ENCODE measurements around the gene VEGFC. TPM values are rescaled to one million over a fixed set of nuclear protein-coding genes. Genes with fewer than 3 reads are reported as not detected.
A peak's percentile ranks its signal among the peaks of the same experiment; 100 is the strongest.

Gene VEGFC
- total RNA-seq, 4 donors from 2014 or later, result 3.8 to 31.5 (median 14.6) TPM

DNA sequence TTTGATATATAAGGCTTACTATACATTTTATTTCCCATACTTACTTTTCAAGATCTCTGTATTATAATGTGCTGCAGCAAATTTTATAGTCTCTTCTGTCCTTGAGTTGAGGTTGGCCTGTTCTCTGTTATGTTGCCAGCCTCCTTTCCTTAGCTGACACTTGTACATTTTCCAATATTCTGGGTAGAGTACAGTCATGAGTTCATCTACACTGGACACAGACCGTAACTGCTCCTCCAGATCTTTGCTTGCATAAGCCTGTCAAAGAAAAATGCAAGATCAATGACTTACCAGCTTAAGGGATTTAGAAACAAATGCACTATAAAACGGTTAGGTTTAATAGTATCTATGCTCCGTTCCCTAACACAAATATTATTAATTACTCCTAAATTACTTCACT is 63.2 kb downstream of the VEGFC start:
- Histone ChIP-seq H3K9me3 (no peaks in the 10 kb centered on the region), H3K4me3 (no peak overlapping the region), H3K36me3 (peaks cover 0 to 4% of the 10 kb centered on the region in 2 donors), H3K27ac (no peak overlapping the region), H3K27me3 (no peaks in the 10 kb centered on the region), H3K4me1 (no peaks in the 10 kb centered on the region)
- TF ChIP-seq, protein P1, sequence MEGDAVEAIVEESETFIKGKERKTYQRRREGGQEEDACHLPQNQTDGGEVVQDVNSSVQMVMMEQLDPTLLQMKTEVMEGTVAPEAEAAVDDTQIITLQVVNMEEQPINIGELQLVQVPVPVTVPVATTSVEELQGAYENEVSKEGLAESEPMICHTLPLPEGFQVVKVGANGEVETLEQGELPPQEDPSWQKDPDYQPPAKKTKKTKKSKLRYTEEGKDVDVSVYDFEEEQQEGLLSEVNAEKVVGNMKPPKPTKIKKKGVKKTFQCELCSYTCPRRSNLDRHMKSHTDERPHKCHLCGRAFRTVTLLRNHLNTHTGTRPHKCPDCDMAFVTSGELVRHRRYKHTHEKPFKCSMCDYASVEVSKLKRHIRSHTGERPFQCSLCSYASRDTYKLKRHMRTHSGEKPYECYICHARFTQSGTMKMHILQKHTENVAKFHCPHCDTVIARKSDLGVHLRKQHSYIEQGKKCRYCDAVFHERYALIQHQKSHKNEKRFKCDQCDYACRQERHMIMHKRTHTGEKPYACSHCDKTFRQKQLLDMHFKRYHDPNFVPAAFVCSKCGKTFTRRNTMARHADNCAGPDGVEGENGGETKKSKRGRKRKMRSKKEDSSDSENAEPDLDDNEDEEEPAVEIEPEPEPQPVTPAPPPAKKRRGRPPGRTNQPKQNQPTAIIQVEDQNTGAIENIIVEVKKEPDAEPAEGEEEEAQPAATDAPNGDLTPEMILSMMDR (IDR thresholded peaks at IDR 0.05), result no peak
- TF ChIP-seq POLR2A (IDR thresholded peaks at IDR 0.05), result no peak
- intact Hi-C loops (cut with DNase I; ENCODE audit: low total_unique reads), result no loop called here
- no peak for DNase-seq

DNA sequence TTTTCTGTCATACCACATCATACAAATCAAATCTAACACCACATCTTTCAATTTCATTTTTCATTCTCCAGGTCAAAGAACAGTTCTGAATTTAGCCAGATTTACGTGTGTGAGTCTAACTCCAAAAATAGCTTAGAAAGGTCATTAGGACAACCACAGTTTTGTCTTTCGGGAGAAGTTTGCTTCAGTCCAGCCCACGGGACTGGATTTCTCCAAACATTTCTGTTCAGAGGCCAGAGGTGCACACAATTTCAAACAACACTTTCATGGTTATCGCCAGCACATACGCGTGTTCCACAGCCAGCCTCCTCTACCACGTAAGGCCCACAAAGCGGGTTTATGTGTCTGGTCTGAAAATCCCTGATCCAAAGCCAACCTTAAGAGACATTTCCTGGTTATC is 65.9 kb downstream of the VEGFC start:
- Histone ChIP-seq H3K4me3 (no peak overlapping the region), H3K9me3 (no peaks in the 10 kb centered on the region), H3K27me3 (no peaks in the 10 kb centered on the region), H3K27ac (peak overlapping the region; percentile 30 to 39), H3K36me3 (peaks cover 0 to 4% of the 10 kb centered on the region in 2 donors), H3K4me1 (no peaks in the 10 kb centered on the region)
- no peak for TF ChIP-seq POLR2A (IDR thresholded peaks at IDR 0.05)
- TF ChIP-seq, protein P1 (IDR thresholded peaks at IDR 0.05), result no peak
- intact Hi-C loops (cut with DNase I; ENCODE audit: low total_unique reads), result no loop called here
- DNase-seq, result no peak

DNA sequence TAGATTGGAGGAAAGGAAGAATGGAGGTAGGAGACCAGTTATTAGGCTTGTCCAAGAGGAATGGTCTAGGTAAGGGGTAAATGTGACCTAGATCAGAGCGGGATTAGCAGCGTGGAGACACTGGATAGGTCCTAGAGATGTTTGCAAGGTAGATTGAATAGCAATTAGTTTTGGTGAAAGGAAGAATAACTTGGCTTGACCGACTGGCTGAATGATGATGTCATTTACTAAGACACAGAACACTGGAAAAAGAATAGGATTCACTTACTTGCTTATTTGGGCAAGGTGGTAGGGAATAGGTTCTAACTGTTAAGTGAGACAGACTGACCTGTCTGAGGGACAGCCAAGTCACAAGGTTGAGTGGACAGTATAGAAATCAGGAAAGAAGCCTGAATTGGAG is 71.3 kb downstream of the VEGFC start:
- Histone ChIP-seq H3K4me1 (no peaks in the 10 kb centered on the region), H3K27ac (no peak overlapping the region), H3K27me3 (no peaks in the 10 kb centered on the region), H3K36me3 (peaks cover 0 to 4% of the 10 kb centered on the region in 2 donors), H3K9me3 (no peaks in the 10 kb centered on the region), H3K4me3 (no peak overlapping the region)
- DNase-seq, result no peak
- intact Hi-C loops (cut with DNase I; ENCODE audit: low total_unique reads), result no loop called here
- TF ChIP-seq POLR2A (IDR thresholded peaks at IDR 0.05), result no peak
- TF ChIP-seq, protein P1 (IDR thresholded peaks at IDR 0.05), result no peak

DNA sequence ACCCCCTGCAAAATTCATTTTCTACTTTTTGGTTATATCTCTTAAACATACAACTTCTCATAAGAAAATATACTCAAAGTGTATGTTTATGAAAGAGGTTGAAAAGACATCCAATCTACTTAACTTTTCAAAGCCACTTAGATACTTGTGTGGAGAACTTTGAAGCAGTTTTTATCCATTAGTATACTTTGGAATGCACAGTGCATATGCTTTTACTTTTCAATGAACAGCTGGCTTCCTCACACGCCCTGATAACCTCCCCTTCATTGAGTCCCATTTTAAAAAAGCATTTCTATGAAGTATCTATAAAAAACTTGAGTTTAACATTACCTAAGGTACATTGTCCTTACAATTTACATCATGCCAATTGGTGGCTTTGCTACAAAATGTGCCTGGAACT is 73.8 kb downstream of the VEGFC start:
- Histone ChIP-seq H3K4me3 (no peak overlapping the region), H3K4me1 (no peaks in the 10 kb centered on the region), H3K27ac (no peak overlapping the region), H3K36me3 (no peaks in the 10 kb centered on the region), H3K27me3 (no peaks in the 10 kb centered on the region), H3K9me3 (no peaks in the 10 kb centered on the region)
- TF ChIP-seq POLR2A (IDR thresholded peaks at IDR 0.05), result no peak
- TF ChIP-seq, protein P1 (IDR thresholded peaks at IDR 0.05), result no peak
- intact Hi-C loops (cut with DNase I; ENCODE audit: low total_unique reads), result no loop called here
- DNase-seq, result no peak

DNA sequence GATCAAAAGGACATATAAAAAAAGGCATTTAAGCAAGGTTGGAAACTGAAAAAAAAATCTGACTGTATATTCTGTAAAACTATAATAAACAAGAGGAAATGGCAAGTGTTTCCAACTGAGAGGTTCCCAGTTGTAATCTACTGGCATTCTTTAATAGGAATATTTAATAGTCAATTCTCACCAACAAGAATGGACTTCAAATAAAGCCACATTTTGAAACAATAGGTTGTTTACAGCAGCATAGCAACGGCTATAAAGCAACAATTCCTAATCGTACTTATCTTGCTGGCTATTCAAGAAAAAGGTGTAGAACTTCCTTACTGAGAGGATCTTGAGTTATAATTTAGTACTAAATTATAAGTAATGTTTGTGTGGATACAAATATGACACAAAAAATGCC is 75.5 kb downstream of the VEGFC start:
- TF ChIP-seq, protein P1 (IDR thresholded peaks at IDR 0.05), result no peak
- no peak for TF ChIP-seq POLR2A (IDR thresholded peaks at IDR 0.05)
- no peak for DNase-seq
- intact Hi-C loops (cut with DNase I; ENCODE audit: low total_unique reads), result no loop called here
- H3K36me3 ChIP-seq, result no peaks in the 10 kb centered on the region
- no peak overlapping the region for H3K27ac ChIP-seq
- H3K4me1 ChIP-seq, result no peaks in the 10 kb centered on the region
- H3K27me3 ChIP-seq, result no peaks in the 10 kb centered on the region
- H3K9me3 ChIP-seq, result no peaks in the 10 kb centered on the region
- no peak overlapping the region for H3K4me3 ChIP-seq

All from uterus (tissue), 4 donors.